G401 (cell line): ENCODE measurements around the gene OSTF1. TPM values are rescaled to one million over a fixed set of nuclear protein-coding genes. Genes with fewer than 3 reads are reported as not detected.

Experiments used
- DNase-seq: peaks from one replicate; pipeline ENCODE4 v3.0.0-alpha.2; 2015; ENCODE audit warnings: low spot score
- in situ Hi-C: cut with HindIII; loops from 2 replicates; pipeline ENCODE4 v1.10.0; 2016; ENCODE audit warnings: low sequenced_read_pairs, mixed read lengths
- total RNA-seq: library from RNA; depleted of rRNA; stranded (reverse); fragments of >200 nt; shearing (Covaris generic); gene quantifications from 2 replicates; pipeline ENCODE4 v1.2.3, GENCODE V29; 2014

OSTF1 gene
- total RNA-seq, 1 experiment from 2014 or later, result 14.0 TPM

DNA sequence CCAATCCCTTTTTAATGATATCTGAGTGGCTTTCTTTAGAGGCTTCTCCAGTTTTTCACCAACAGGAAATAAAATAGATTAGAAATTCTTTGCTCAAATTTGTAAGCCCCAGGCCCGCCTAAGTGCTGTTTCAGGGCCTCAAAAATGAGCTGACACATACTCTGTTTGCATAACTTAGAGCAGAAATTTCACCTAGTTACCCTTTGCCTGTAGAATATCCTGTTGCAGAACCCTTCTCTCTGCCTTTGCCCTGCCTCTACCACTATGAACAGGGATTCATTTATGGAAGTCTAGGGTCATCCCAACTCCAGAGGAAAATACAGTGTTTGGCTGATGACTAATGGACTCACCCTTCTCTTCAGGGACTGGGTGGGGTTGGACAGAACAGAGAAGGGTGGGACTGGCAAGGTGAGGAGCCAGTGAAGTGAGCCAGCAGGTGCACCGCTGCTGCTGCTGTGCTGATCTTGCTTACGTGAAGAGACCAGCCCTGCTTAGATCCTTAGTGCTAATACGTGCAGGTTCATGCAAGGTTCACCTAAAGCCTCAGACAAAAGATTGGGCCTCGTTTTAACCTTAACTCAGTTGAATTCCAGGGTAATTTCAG is 22.8 kb downstream of the OSTF1 start:
- no peak for DNase-seq
- in situ Hi-C loops, result no loop called here

DNA sequence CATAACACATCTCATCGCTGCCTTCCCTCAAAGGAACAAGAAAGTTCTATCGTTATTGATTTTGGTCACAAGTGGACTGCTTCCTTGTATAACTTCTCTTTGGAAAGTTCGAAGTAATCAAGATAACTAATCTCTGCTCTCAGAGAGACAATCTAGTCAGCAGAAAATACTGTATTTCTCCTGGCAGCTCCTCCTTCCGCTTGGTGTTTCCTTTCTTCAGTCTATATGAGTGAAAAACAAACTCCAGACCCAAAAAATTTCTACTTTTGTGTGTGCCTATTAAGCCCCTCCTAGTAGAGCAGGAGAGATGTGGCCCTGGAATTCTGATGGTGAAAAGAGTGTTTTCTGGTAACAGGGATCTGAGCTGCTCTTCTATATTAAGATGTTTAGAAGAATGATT is 24.5 kb downstream of the OSTF1 start:
- DNase-seq, result no peak
- in situ Hi-C loops, result no loop called here

DNA sequence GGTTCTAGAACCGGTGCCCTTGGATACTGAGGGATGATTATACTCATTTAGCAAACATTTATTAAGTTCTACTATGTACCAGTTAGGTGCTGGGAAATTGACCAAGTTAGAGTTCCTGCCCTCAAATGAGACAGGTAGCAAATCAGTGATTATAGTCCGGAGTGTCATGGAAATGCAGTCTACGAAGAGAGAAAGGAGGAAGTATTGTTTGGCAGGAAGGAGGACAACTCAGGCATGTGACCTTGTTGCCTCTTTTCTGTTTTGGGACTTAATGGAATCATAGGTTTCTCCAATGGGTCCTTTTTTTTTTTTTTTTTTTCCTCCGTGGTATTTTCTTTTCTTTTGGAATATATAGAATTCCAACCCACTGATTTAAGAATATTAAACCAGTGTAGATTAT is 28.0 kb downstream of the OSTF1 start:
- no peak for DNase-seq
- in situ Hi-C loops, result no loop called here

DNA sequence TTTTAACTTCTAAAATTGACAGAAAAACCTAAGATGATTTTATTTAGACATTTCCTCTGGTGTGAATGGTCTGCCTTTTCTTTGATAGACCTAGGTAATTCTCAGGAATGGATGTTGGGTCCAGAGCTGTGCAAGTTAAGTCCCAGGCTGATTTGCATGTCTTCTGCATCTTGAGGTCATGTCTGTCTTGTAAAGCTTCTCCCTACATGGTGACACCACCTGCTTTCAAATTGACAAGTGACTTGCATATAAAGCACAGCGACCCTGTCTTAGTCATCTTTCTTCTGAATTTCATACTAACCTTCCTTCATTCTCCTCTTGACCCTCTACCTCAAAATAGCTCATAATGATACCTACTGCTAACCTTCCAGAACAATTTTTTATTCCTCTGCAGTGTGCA is 29.2 kb downstream of the OSTF1 start:
- DNase-seq, result no peak
- in situ Hi-C loops, result no loop called here

DNA sequence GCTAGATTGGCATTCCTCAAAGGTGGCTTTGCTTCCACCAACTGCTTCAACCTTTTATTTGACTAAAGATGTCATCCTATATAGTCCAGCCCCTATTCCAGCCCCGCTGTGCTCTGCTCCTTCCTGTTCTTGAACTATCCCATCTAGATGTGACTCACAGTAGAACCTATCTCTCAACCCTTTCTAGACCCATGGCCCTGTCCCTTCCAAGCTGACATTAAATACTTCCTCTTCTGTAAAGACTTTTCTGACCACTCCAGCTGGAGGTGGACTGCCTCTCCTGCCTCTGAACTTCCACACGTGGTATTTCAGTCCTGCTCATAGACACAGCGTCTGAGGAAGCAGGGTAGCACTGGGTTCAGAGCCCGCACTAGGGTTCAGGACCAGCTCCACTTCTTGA is 32.4 kb downstream of the OSTF1 start:
- no peak for DNase-seq
- in situ Hi-C loops, result no loop called here

DNA sequence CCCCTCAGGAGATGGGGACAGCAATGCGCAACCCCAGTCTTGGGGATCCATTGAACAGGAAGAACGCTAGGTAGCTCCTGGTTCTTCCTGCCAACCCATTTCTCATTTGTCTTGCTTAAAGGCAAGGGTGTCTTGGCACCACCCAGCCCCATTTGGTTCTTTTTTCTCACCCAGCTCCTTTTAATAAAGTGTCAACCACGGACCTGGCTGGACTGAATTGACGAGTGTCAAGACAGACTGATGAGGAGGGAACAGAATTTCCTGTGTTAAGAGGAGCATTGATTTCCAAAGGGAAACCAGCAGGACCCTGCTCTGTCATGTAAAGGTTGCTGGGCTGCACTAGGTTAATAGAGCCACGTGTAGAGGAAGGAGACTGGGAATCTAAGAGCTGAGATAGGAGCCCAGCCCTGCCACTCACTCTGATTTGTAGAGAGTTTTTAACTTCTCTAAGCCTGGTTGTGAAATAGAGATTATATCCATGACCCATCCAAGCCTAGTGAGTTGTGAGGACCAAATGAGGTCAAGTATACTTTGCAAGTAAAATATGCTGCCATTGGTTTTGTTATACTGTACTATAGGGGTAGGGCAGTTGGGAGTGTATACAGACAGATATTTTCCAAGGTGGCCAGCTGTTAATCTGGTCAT is 33.7 kb downstream of the OSTF1 start:
- in situ Hi-C loops, result no loop called here
- DNase-seq, result no peak

DNA sequence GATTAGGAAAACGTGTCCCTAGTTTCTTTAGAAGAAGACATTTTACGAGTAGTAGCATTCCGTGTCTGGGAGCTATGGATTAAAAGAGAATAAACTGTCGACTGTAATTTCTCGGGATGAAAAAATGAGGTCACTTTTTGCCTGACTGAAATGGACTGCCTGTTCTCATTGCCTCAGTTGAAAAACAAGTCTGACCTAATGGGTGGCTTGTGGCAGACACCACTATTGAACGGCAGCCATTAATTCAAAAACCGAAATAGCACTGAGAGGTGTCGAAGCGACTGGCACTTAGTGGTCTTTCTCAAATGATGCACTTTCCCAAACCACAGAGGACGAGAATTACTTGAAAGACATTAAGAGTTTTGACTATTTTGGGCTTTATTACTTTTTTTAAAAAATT is 35.4 kb downstream of the OSTF1 start:
- in situ Hi-C loops, result no loop called here
- DNase-seq, result no peak

DNA sequence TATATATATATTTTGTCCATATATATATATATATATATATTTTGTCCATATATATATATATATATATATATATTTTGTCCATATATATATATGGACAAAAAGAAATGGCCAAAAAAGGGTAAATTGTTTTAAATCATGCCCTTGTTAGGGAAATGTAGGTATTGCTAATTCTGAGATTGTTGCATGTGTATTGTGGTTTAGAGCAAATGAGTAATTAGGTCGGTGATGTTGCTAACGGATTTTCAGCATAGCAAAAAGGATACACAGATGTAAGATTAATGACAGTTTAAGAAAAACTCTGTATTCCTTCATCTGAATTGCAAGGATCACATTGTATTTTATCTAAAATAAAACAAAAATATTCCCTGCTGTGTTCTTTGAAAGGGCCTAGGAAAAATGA is 40.2 kb downstream of the OSTF1 start:
- DNase-seq, result no peak

DNA sequence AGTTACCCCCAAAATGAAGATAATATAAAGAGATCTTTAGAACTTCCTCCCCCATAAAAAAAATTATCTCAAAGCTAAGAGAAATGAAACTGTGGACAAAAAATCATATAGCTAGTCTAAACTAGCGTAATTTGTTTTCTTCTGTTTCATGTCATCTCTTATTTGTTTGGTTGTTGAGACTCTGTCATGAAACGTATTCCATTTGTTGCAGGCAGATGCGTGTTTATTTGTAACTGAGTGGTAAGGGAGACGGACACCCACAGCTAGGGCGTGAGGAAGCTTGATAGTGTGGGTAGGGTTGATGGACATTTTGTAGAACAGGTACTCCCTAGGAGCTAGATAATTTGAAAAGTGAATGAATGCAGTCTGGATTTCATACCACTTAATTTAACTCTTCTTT is 41.9 kb downstream of the OSTF1 start:
- no peak for DNase-seq
- in situ Hi-C loops, result no loop called here

More for the DNA sequence above, 40.2 kb downstream of the OSTF1 start:
- in situ Hi-C loops, result no loop called here

DNA sequence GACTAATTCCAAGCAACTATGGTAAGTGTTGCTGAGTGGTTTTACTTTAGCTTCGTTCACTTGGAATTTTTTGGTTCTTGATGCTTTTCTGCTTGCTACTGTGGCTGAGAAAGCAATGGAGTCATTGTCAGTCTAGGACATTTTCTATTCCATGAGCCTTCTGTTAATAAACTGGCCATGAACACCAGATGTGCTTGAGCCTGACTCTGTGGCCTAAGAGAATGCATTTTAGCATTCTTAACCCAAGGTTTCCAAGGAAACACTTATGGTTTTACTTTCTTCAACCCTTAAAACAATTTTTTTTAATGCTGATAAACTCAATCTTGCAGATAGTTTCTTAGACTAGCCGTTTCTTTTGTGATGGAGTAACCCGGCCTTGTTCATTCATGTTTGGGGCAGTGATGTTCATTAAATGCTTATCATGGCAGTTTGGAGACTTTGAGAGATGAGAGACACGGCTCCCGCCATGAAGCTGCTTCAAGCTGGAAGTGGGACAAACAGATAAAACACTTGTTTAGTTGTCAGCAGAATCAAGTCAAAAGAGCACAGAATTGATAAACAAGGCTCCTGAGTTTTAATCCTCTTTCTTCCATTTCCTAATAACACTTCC is 42.4 kb downstream of the OSTF1 start:
- no peak for DNase-seq
- in situ Hi-C loops, result no loop called here

DNA sequence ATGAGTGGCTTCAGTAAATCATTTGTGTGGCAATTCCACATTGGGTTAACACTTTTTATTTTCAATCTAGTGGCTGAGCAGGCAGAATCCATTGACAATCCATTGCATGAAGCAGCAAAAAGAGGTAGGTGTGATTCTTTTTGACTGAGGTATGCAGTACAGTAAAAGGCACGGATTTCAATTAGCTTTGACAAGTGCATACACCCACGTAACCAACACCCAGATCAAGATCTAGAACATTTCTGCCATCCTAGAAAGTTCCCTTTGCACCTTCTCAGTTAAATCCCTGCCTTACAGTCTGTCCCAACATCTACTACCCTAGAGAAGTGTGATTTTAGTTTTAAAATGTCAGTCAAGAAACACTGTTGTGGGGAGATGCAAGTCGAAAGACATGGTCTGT is 43.4 kb downstream of the OSTF1 start:
- DNase-seq, result no peak
- in situ Hi-C loops, result no loop called here

DNA sequence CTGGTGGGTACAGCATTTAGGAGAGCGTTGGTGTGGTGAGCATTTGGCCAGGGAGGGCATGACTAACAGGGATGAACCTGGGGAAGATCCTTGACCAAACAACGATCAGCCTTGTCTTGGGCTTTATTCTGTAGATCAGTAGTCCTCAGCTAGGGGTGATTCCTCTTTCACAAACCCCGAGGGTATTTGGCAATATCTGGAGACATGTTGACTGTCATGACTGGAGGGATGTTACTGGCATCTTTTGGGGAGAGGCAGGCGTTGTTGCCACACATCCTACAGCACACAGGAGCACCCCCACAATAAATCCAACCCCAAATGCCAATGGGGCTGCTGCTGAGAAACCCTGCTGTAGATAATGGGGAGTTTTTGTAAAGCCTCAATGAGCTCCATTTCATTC is 43.9 kb downstream of the OSTF1 start:
- in situ Hi-C loops, result no loop called here
- no peak for DNase-seq

DNA sequence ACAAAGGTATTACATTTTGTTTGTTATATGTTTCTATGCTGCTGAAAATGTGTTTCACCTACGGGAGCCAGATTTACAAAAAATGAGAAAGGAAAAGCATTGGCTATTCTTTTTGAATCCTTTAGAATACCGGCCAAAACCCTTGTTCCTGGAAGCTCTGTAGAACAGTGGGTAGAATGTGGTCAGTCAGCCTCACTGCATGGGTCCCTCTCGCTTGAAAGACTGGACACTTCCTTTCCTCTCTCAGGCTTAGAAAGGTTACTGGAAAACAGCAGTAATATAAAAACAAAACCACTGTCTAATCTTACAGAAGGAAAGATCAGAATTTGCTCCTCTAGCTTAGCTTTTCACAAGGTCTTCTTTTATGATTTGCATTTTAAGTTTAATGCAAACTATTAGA is 45.1 kb downstream of the OSTF1 start:
- in situ Hi-C loops, result no loop called here

DNA sequence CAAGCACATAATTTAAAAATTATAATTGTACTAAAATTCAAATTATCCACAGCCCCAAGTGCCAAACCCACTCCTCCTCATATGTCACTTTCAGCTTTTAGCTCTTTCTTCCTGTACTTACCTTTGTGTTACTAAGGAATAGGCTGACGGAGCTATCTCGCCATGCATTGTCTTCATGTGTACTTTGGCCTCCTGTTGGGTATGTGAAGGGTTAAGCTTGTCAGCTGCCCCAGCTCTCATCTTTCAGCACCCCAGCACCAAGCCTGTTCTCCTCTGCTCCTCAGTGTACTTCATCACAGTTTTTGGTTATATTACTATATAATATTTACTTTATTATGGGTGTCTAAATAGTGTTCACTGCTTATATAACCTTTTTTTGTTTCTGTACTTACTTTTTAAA is 46.2 kb downstream of the OSTF1 start:
- in situ Hi-C loops, result no loop called here
- DNase-seq, result no peak

More for the DNA sequence above, 45.1 kb downstream of the OSTF1 start:
- DNase-seq, result peak; percentile 5

DNA sequence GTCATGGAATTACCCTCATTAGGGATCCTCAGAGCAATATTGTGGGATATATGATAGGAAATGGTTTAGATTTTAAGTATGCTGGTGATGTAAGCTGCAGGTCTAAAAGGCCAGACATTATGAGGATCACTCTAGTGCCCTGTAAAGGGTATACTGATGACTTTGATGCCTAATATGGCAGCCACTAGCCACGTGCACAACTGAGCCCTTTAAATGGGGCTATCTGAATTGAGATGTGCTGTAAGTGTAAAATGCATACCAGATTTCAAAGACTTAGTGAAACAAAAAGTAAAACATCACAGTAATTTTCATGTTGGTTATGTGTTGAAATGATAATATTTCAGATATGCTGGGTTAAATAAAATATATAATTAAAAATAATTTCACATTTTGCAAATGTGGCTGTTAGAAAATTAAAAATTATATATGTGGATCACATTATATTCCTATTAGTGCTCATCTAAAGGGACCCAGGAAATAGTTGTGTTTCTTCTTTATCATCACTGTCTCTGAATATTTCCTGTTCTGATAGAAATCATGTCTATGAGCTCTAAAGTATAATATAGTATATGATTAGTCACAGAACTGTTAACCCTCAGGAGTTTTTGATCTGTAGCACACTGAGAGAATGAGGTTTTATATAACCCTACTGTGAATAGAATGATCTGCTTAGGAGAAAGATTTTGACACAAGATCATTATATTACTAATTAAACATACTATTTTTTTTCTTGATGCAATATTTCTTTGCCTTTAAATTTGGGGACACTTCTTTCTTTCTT is 50.1 kb downstream of the OSTF1 start:
- no peak for DNase-seq
- in situ Hi-C loops, result no loop called here

DNA sequence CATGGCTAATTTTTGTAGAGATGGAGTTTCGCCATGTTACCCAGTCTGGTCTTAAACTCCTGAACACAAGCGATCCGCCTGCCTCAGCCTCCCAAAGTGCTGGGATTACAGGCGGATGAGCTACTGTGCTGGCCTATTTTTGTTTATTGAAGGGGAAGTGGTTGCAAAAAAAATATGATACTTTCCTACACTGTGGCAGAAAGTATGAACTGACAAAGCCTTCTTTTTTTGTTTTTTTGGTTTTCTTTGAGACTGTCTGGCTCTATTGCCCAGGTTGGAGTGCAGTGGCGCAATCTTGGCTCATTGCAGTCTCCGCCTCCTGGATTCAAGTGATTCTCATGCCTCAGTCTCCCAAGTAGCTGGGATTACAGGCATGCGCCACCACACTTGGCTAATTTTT is 50.9 kb downstream of the OSTF1 start:
- DNase-seq, result no peak
- in situ Hi-C loops, result no loop called here

DNA sequence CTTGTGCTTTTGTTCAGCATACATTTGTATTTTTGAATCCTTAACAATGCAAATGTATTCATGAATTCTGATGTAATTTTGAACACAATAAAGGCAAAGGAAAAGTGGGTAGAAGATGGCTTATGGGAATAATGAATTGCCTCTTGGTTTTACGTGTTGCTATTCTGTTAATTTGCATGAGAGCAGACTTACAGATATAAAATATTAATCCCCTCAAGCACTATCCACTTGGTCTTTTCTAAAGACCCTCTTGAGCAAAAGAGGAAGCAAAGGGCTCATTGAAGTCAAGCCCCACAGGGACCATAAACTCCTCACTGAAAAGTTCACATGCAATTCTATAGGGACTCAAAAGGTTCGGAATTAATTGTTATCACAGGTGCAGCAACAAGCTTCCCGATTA is 51.9 kb downstream of the OSTF1 start:
- in situ Hi-C loops, result no loop called here
- DNase-seq, result no peak

DNA sequence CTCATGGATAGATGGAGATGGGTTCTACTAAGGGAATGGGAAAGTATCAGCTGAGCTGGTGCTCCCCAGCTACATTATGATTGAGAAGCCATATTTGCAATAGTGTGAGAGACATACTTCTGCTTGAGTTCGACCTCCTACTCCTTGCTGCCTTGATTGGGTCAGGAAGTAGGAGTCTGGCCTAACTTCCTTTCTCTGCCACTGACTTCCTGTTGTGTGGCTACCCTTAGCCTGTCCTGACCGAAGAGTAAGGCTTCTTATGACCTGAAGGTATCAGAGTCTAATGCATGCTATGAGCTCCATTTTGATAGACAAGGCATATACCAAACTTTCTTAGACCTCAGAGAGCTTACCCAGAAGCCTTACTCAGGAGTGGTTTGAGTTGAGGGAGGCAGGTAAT is 53.9 kb downstream of the OSTF1 start:
- no peak for DNase-seq
- in situ Hi-C loops, result no loop called here

DNA sequence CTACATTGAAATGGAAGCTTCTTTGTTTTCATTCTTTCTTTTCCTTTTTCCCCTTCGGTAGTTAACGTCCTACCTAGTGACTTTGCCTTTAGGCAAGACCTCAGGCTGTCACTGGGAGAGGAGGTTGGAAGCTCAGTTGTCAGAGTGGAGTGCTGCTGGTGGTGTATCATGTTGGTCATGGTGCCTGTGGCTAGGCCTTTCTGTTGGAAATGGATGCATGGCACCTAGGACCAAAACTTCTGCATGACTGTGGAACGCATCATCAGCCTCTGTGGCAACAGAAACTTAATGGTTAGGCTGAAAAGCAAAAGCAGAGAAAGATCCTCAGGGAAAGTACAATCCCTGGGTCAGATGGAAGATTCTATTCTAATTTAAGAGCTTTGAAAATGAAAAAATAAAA is 57.9 kb downstream of the OSTF1 start:
- DNase-seq, result no peak
- in situ Hi-C loops, result no loop called here

DNA sequence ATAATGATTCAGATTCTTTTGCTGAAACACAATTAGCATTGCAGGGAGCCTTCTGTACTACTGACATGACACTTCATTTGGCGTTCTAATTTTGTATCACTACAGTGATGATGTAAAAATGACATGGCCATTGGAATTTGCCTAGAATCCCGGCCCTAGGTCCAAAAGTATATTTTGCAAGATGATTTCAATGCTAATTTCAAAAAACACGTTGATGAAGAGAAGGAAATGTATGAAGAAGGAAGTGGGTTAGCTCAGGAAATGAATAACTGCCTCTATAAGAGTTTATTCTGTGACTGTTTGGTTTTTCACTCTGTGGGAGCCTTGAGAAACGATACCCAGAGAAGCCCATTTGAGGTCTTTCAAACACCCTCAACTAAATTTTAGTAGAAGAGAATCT is 59.3 kb downstream of the OSTF1 start:
- in situ Hi-C loops, result no loop called here
- DNase-seq, result no peak
